ENCODE data around the gene RNF44.
A peak's percentile ranks its signal among the peaks of the same experiment; 100 is the strongest.

The RNF44 gene

DNA sequence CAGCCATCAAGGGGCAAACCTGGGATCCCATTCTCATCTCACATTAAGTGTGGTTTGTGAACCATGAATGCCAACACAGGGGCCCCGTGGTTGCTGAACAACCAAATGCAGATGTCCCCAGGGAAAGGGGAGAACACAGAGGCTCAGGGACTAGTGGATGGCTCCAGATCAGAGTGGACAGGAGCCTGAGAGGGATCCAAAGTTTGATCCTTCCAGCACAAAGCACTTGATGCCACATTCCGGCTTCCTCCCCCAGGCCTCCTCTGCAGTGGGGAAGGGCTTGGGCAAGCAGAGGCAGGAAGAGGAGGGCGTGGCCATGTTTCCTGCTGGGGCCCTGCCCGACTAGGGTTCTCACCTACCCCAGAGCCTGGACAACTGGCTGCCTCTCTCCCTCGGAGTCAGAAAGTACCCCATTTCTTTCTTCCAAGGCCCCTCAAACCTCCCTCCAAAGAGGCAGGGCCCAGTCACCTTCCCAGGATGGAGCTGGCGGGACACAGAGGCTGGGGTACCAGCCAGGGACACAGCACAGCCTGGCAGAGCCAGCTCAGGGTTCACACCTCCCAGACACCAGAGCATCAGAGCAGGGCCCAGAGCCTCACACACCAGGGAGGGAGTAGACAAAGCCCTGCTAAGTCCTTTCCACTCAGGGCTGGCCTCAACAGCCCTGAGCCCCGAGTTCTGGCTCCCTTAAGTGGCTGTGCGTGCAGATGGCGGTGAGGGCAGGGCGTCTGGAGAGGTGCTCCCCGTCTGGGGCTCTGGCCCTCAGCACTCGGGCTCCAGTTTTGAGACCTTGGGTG, 4.3 kb upstream of the RNF44 start:
- peaks cover 26% of the 10 kb centered on the region for H3K4me1 ChIP-seq (ENCODE audit: control insufficient read depth, insufficient read depth, low read length)
- H3K9ac ChIP-seq (ENCODE audit: low read length in 2 of 2): no peak overlapping the region

DNA sequence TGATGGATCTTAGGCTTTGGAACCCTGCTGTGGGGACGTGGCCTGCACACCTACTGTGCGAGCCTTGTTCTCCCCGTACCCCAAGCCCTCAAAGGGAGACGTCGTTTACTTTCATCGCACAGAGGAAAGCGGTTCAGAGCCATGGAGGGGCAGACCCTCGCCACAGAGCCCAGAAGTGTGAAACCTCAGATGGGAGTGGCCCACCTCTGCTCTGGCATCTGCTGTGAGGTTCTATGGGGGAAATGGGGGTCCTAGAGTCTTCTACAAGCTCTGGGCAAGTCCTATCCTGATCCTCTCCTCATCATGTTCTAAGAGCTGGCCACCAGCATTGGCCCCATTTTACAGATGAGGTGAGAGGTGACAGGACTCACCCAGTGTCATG, 3.7 kb upstream of the RNF44 start:
- no peaks in the 10 kb centered on the region for H3K36me3 ChIP-seq (ENCODE audit: control insufficient read depth in 2 of 2, insufficient read depth in 2 of 2, low read length in 2 of 2)
- H3K27me3 ChIP-seq (ENCODE audit: control insufficient read depth in 1 of 2, insufficient read depth in 2 of 2, low read length in 2 of 2): no peaks in the 10 kb centered on the region
- H3K4me3 ChIP-seq (ENCODE audit: low read length in 2 of 2): no peak overlapping the region
- H3K27ac ChIP-seq (ENCODE audit: low read length): no peak overlapping the region
- no peaks in the 10 kb centered on the region for H3K9me3 ChIP-seq (ENCODE audit: control insufficient read depth in 2 of 2, low read length in 2 of 2)
- peaks cover 31% of the 10 kb centered on the region for H3K4me1 ChIP-seq (ENCODE audit: control insufficient read depth, insufficient read depth, low read length)
- H3K9ac ChIP-seq (ENCODE audit: low read length in 2 of 2): no peak overlapping the region

More for the DNA sequence above, 4.3 kb upstream of the RNF44 start:
- Histone ChIP-seq H3K4me3 (ENCODE audit: low read length in 2 of 2) (no peak overlapping the region), H3K27me3 (ENCODE audit: control insufficient read depth in 1 of 2, insufficient read depth in 2 of 2, low read length in 2 of 2) (no peaks in the 10 kb centered on the region), H3K36me3 (ENCODE audit: control insufficient read depth in 2 of 2, insufficient read depth in 2 of 2, low read length in 2 of 2) (no peaks in the 10 kb centered on the region), H3K9me3 (ENCODE audit: control insufficient read depth in 2 of 2, low read length in 2 of 2) (no peaks in the 10 kb centered on the region), H3K27ac (ENCODE audit: low read length) (peak overlapping the region; percentile 62)

DNA sequence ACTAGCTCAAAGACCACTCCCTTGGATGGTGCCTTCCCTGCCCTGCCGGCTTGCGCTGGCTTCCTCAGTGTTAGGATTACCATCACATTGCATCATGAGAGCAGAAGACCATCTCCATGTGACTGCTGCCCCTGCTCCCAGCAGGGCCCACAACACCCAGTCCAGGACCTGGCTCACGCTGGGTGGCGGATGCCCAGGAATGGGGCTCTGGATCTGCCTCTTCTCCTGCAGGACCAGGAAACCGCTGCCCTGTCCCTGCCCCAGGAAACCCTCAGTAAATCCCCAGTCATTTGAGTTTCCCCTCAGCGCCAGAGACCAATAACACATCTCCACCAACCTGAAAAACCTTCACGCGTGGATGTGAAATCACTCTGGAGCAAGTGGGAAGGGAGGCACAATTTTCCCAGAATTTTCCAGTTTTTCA, 3.3 kb upstream of the RNF44 start:
- Histone ChIP-seq H3K9me3 (ENCODE audit: control insufficient read depth in 2 of 2, low read length in 2 of 2) (no peaks in the 10 kb centered on the region), H3K36me3 (ENCODE audit: control insufficient read depth in 2 of 2, insufficient read depth in 2 of 2, low read length in 2 of 2) (no peaks in the 10 kb centered on the region), H3K27ac (ENCODE audit: low read length) (no peak overlapping the region), H3K4me1 (ENCODE audit: control insufficient read depth, insufficient read depth, low read length) (peaks cover 35% of the 10 kb centered on the region), H3K4me3 (ENCODE audit: low read length in 2 of 2) (no peak overlapping the region), H3K9ac (ENCODE audit: low read length in 2 of 2) (no peak overlapping the region), H3K27me3 (ENCODE audit: control insufficient read depth in 1 of 2, insufficient read depth in 2 of 2, low read length in 2 of 2) (no peaks in the 10 kb centered on the region)

DNA sequence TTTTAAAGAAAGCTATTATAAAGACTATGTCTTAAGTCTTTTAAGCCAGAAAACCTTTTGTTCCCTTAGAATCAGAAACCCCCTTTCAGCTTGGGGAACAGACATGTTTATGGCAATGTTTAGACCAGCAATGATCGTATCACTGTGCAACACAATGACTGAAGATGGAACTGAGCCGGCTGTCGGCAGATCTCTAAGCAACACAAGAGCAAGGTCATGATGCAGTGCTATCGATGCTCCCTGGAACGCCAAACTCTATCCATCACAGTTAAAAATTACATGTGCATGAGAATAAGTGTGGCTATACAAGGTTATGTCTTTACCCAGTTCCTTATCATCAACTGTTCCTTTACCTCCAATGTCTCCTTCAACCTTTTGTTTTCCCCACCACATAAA, 1.8 kb upstream of the RNF44 start:
- Histone ChIP-seq H3K9me3 (ENCODE audit: control insufficient read depth in 2 of 2, low read length in 2 of 2) (no peaks in the 10 kb centered on the region), H3K4me1 (ENCODE audit: control insufficient read depth, insufficient read depth, low read length) (peaks cover 50% of the 10 kb centered on the region), H3K36me3 (ENCODE audit: control insufficient read depth in 2 of 2, insufficient read depth in 2 of 2, low read length in 2 of 2) (no peaks in the 10 kb centered on the region), H3K27me3 (ENCODE audit: control insufficient read depth in 1 of 2, insufficient read depth in 2 of 2, low read length in 2 of 2) (no peaks in the 10 kb centered on the region), H3K4me3 (ENCODE audit: low read length in 2 of 2) (no peak overlapping the region), H3K9ac (ENCODE audit: low read length in 2 of 2) (no peak overlapping the region), H3K27ac (ENCODE audit: low read length) (no peak overlapping the region)

DNA sequence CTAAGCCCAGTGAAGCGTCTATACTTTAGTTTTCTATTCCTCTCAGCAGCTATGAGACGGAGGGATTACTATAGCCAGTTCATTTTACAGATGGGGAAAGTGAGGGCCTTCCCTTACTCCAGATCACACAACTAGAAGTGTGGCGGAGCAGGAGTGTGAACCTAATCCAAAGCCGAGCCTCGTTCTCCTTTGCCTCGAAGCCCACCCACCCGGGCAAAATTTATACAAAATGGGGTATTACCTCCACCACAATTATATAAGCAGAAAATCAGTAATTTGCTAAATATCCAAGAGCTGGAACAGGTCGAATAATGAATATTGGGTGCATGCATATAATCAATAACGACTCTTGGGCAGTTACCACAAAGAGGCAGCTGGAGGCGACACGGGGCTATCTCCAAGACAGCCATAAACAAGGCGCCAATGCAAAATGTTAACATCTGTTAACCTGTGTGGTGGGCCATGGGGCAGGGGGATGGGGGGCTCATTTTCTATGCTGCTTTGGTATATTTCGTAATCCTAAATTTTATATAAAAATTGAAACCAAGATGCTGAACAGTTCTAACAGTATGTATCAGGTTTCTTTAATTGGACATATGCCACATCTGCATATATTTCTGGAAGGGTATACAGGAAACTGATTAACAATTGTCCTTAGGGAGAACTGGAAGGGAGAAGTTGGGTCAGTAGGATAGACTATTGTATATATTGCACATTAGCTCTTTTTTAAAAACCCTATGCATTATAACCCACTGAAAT, 1.2 kb upstream of the RNF44 start:
- H3K4me3 ChIP-seq (ENCODE audit: low read length in 2 of 2): peak overlapping the region; percentile 61 to 98

DNA sequence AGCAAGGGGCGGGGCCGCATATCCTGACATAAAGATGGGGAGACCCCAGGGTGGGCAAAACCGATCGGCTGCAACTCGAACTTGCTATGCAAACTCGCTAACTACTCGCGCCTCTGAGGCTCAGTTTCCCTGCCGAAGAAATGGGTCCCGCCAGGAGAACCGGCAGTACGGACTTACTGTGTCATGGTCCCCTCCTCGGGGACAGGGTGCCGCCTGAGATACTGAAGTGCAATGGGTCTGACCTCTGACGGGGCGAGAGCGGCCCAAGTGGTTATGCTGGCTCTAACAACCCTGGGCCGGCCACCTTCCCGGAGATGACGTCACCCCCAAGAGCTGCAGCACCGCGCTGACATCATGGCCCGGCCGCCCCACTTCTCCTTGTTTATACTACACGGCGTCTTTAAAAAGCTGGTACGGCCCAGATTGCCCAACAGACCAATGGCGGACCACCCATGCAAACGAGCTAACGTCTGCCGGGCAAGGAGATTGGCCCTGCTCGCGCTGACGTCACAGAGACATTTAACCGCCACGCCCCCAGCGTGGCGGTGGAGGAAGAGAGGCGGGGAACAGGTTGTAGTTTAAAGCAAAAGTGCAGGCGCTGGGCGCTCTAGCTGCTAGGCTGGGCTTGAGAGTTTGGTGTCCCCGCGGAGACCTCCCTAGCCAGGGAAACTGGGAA, 490 bp upstream of the RNF44 start:
- H3K4me1 ChIP-seq (ENCODE audit: control insufficient read depth, insufficient read depth, low read length): peaks cover 54% of the 10 kb centered on the region
- no peaks in the 10 kb centered on the region for H3K36me3 ChIP-seq (ENCODE audit: control insufficient read depth in 2 of 2, insufficient read depth in 2 of 2, low read length in 2 of 2)

More for the DNA sequence above, 1.2 kb upstream of the RNF44 start:
- Histone ChIP-seq H3K27ac (ENCODE audit: low read length) (peak overlapping the region; percentile 99), H3K36me3 (ENCODE audit: control insufficient read depth in 2 of 2, insufficient read depth in 2 of 2, low read length in 2 of 2) (no peaks in the 10 kb centered on the region), H3K4me1 (ENCODE audit: control insufficient read depth, insufficient read depth, low read length) (peaks cover 50% of the 10 kb centered on the region), H3K9me3 (ENCODE audit: control insufficient read depth in 2 of 2, low read length in 2 of 2) (no peaks in the 10 kb centered on the region), H3K27me3 (ENCODE audit: control insufficient read depth in 1 of 2, insufficient read depth in 2 of 2, low read length in 2 of 2) (no peaks in the 10 kb centered on the region), H3K9ac (ENCODE audit: low read length in 2 of 2) (peak overlapping the region; percentile 62 to 67)

DNA sequence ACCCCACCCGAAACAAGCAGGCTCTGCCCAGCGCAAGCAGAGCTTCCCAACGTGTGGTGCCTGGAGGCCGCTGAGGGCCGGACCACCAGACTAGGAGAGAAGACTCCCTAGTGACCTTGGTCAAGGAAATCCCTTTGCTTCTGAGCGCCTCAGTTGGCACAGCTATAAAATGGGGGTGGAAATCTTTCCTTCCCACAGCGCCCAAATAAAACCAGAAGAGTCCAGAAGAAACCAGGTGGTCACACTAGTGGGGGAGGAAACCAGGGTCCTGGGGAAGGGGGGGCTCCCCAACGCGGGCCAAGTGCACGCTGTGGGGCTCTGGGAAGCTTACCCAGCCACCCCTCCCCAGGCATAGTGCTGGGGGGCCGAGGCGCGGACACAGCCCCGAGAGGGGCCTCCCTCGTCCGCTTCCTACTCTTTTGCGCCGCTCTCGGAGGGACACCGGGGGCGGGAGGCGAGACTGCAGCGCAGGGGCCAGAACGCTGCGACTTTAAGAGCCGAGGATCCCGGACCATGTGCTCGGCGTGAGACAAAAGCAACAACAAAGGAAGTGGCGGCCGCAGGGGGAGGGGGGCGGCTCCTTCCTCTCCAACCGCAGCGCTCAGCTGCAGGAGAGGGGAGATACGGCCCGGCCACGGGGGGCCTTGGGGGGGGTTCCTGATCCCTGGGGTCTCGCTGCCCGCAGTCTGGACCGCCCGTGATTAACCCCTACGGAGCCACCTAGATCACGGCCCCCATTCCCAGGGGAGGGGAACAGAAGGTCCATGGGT, 885 bp downstream of the RNF44 start:
- peaks cover 2 to 3% of the 10 kb centered on the region in 2 donors for H3K36me3 ChIP-seq (ENCODE audit: control insufficient read depth in 2 of 2, insufficient read depth in 2 of 2, low read length in 2 of 2)
- peak overlapping the region; percentile 86 to 98 for H3K4me3 ChIP-seq (ENCODE audit: low read length in 2 of 2)
- no peaks in the 10 kb centered on the region for H3K27me3 ChIP-seq (ENCODE audit: control insufficient read depth in 1 of 2, insufficient read depth in 2 of 2, low read length in 2 of 2)
- peaks cover 54% of the 10 kb centered on the region for H3K4me1 ChIP-seq (ENCODE audit: control insufficient read depth, insufficient read depth, low read length)
- peak overlapping the region; percentile 78 to 97 for H3K9ac ChIP-seq (ENCODE audit: low read length in 2 of 2)
- no peaks in the 10 kb centered on the region for H3K9me3 ChIP-seq (ENCODE audit: control insufficient read depth in 2 of 2, low read length in 2 of 2)
- peak overlapping the region; percentile 99 for H3K27ac ChIP-seq (ENCODE audit: low read length)

More for the DNA sequence above, 490 bp upstream of the RNF44 start:
- peak overlapping the region; percentile 98 to 99 for H3K4me3 ChIP-seq (ENCODE audit: low read length in 2 of 2)
- H3K27ac ChIP-seq (ENCODE audit: low read length): peak overlapping the region; percentile 99
- no peaks in the 10 kb centered on the region for H3K9me3 ChIP-seq (ENCODE audit: control insufficient read depth in 2 of 2, low read length in 2 of 2)
- no peaks in the 10 kb centered on the region for H3K27me3 ChIP-seq (ENCODE audit: control insufficient read depth in 1 of 2, insufficient read depth in 2 of 2, low read length in 2 of 2)
- H3K9ac ChIP-seq (ENCODE audit: low read length in 2 of 2): peak overlapping the region; percentile 96 to 97

DNA sequence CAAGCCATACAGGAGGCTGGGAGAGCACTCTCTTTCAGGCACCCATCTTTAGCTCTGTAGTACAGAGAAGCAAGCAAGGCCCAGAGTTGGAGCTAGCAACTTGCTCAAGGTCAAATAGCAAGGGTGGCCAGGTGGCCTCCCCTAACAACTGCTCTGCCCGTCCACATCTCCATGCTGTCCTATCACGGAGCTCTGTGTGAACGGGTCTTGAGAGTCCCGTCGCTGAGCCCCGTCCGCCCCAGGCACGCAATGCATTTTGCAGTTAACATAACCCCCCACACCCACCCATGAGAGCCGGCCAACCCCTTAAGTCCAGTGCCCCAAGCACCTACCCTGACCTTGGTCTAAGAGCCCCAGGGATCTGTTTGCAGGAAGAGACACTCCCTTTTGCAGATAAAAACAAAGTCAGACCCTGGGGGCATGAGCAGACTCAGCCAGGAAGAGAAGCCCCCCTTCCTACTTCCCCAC, 1.5 kb downstream of the RNF44 start:
- peak overlapping the region; percentile 78 to 97 for H3K9ac ChIP-seq (ENCODE audit: low read length in 2 of 2)
- H3K4me1 ChIP-seq (ENCODE audit: control insufficient read depth, insufficient read depth, low read length): peaks cover 58% of the 10 kb centered on the region
- H3K36me3 ChIP-seq (ENCODE audit: control insufficient read depth in 2 of 2, insufficient read depth in 2 of 2, low read length in 2 of 2): peaks cover 2 to 8% of the 10 kb centered on the region in 2 donors

DNA sequence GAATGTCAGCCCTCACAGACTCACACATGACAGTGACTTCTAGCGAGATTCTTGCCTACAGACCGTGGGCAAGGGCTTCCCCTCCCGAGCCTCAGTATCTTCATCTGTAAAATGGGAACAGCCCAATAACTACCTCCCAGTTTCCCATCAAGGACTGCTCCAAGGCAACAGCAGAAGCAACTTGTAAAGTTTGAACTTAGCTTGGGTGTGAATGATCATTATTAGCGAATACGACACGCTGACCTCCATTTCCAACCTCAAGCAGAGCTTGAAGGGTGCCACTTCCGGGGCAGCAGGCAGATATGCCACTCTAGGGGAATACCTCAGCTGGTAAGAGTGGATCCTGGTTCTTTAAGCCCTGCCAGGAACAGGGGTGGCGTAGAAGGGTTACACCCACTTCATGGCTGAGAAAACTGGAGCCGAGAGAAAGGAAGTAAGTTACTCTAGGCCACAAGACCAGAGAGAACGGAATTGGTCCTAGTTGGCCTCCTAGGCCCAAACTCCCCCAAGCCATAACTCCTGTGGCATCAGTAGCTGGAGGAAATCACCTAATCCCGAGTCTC, 2.0 kb downstream of the RNF44 start:
- H3K4me3 ChIP-seq (ENCODE audit: low read length in 2 of 2): peak overlapping the region; percentile 86 to 98
- peak overlapping the region; percentile 78 to 97 for H3K9ac ChIP-seq (ENCODE audit: low read length in 2 of 2)
- peaks cover 63% of the 10 kb centered on the region for H3K4me1 ChIP-seq (ENCODE audit: control insufficient read depth, insufficient read depth, low read length)
- H3K27ac ChIP-seq (ENCODE audit: low read length): peak overlapping the region; percentile 99
- H3K9me3 ChIP-seq (ENCODE audit: control insufficient read depth in 2 of 2, low read length in 2 of 2): no peaks in the 10 kb centered on the region
- no peaks in the 10 kb centered on the region for H3K27me3 ChIP-seq (ENCODE audit: control insufficient read depth in 1 of 2, insufficient read depth in 2 of 2, low read length in 2 of 2)
- peaks cover 5 to 8% of the 10 kb centered on the region in 2 donors for H3K36me3 ChIP-seq (ENCODE audit: control insufficient read depth in 2 of 2, insufficient read depth in 2 of 2, low read length in 2 of 2)

More for the DNA sequence above, 1.5 kb downstream of the RNF44 start:
- Histone ChIP-seq H3K27me3 (ENCODE audit: control insufficient read depth in 1 of 2, insufficient read depth in 2 of 2, low read length in 2 of 2) (no peaks in the 10 kb centered on the region), H3K9me3 (ENCODE audit: control insufficient read depth in 2 of 2, low read length in 2 of 2) (no peaks in the 10 kb centered on the region), H3K27ac (ENCODE audit: low read length) (peak overlapping the region; percentile 99), H3K4me3 (ENCODE audit: low read length in 2 of 2) (peak overlapping the region; percentile 86 to 98)
